Activated T-cell treated with anti-CD3 and anti-CD28 coated beads for 24 hours (primary cell): ENCODE measurements around the gene SP3.
A peak's percentile ranks its signal among the peaks of the same experiment; 100 is the strongest.

ENCODE experiments used
- DNase-seq: peaks from one replicate; pipeline ENCODE4 v3.0.0-alpha.2; 2020; ENCODE audit warnings: low read depth

SP3 gene

DNA sequence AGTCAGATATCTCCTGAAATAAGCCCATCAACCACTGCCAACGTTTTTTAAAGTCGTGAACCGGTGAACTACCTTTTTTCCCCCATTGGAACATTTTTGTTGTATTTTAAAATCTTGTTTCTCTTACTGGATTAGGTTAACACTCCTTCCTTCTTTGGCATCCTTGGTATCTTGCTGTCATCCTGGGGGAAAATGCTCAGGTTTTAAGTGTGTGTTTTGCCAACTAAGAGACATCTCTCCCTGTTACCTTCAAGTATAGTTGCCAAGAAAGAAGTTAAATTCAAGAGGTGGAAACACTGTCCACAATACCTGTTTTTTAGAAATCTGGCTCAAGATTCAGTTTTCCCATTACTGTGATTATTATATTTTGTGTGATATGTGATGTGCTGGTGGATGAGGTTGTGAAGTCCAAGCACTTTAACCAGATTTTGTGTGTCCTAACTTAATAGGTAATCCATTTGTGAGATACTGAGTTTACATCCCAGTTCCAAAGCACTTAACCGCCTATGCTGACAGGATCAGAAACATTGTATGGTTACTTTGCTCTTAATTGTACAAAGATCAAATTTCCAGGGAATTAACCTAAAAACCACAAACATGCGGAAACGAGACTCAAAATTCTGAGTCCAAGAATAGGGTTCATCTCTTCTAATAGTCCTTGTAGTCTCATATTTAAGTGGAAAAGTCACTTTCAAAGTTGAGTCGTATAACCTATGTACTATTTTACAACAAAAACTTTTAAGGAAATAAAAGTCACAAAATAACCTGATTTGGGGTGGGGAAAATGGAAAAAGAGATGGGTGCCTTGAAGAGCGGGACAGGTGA lies 1.3 kb upstream of the SP3 start:
- no peak for DNase-seq

DNA sequence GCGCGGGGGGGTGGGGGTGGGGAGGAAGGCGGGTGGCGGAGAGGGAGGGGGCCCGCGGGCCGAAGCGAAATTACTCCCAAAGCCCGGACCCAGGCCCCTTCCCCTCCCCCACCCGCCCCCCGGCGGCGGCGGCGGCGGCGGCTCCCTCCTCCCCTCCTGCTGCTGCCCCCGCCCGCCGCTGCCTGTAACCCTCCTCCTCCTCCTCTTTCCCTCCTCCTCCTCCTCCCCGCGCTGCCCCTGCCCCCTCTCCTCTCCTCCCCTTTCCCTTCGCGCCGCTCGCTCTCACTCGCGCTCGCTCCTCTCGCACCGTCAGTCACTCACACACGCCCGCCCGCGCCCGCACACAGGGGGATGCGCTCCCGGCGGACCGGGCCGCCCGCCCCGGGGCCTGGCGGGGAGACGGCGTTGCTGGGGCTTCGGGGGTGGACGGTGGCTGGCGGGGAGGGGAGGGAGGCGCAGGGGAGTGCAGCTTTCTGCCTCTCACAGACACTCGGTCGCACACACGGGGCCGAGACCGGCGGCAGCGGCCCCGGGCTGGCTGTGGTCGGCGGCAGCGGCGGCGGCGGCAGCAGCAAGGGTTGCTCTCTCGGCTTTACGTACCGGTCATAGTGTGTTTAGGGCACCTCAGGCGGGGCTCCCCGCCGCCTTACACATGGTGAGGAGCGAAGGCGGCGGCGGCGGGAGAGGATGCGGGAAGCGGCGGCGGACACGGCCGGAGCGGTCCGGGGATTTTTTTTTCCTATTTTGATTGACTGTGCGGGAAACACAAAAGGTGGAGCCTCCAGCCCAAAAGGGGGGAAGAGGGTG lies 405 bp downstream of the SP3 start:
- peak; percentile 78 for DNase-seq

DNA sequence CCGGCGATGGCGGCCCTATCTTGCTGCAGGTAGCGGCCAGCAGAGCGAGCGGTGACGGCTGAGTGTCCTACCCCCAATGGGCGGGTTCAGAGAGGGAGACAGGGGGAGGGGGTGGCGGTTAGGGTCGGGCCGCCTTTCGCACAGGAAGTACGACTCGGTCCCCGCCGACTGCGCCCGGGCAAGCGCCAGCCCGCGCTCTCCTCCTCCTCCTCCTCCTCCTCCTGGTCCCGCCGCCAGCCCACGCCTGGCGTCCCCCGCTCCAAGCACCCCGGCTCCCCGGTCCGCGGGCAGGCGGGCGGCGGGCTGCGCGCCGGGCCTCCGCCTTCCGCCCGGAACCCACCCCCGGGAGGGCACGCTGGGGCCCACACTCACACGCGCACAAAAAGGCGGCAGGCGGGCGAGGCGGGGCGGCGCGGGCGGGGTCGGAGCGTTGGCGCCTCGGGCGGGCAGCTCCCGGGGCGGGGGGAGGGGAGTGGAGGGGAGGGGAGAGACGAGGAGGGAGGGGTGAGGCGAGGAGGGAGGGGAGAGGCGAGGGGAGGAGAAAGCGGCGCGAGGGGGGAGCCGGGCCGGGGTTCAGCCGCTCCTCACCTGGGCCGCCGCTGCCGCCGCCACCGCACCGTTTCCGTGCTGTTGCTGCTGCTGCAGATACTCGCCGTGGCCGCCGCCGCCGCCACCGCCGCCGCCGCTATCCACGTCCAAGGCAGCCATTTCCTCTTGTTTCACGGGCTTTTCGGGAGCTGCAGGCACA lies 1.2 kb downstream of the SP3 start:
- DNase-seq: peak; percentile 89

DNA sequence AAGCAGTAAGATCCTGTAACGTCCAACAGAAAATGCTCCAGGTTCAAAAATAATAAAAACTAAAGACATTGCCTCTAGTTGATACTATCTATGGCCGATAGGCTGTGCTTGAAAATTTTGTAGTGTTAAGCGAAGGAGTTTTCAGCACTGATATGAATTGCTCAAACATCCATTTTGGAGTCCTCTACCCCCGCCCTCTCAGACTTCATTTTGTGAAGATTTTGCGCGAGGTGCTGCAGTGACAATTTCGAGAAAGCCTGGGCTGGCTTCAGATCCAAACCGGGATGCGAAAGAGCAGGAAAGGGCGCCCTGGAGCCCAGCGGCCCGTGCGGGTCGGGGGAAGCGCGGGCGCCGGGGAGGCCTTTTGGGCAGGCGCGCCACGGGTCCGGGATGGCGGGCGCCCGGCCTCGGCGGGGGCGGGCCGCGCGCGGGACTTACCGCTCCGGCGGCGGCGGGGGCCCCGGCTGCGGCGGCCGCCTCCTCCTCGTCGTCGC lies 1.8 kb downstream of the SP3 start:
- DNase-seq: peak; percentile 52

DNA sequence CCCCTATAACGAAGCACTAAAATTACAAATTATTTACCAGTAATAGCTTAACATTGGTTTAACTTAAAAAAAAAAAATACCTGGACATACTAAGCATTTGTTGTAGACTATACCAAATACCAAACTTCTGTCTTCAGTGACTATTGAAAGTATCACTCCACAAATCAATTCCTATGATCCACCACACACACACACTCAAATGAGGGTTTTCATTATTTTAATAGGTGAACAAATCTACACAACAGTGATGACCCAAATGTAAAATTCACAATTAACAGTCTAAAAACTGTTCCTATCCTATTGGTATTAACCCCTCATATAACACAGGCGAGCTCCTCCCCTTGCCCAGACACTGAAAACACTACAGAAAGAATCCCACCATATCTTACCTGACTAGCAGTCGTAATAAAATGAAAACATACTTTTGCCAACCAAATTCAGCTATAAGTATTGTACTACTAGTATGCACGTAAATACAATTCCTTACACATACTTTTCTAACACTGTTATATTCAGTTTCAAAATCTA lies 2.5 kb downstream of the SP3 start:
- no peak for DNase-seq

DNA sequence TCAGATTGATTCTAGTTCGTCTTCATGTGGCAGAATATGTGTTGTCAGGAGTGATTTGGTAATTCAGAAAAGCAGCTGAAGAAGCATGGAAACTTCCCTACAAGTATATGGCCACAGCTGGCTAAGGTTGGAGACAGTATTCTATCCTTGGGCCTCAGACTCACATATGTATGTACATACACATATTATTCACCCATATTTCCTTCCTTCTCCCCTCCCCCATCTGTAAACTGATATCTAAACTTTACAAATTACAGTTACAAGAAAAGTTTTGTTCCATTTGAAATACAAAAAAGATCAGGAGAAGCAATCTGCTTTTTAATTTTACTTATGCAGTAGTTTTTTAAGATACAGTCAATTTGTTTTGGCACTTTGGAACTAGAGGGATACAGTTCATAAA lies 3.1 kb downstream of the SP3 start:
- DNase-seq: no peak

DNA sequence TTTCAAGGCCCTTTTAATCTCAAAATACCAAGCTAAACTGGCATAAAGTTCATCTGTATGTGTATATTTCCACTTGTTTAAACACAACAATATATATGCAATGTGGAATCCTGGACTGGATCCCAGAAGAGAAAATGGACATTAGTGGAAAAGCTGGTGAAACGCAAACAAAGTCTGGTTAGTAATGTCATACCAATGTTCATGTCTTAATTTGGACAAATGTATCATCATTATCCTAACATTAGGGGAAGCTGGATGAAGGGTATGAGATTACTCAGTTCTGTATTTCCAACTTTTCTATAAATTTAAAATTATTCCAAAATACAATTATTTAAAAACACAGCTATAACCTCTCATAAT lies 3.8 kb downstream of the SP3 start:
- no peak for DNase-seq

DNA sequence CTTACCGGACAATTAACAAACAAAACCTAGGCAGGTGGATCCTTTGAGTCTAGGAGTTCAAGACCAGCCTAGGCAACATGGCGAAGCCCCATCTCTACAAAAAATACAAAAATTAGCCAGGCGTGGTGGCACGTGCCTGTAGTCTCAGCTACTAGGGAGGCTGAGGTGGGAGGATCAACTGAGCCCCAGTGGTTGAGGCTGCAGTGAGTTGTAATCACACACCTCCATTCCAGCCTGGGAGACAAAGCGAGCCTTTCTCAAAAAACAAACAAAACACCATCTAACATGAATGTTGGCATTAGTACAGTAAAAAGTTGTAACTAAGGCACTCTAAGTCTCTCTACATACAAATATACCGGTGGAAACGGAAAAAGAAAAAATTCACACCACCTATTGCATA lies 5.3 kb downstream of the SP3 start:
- no peak for DNase-seq

DNA sequence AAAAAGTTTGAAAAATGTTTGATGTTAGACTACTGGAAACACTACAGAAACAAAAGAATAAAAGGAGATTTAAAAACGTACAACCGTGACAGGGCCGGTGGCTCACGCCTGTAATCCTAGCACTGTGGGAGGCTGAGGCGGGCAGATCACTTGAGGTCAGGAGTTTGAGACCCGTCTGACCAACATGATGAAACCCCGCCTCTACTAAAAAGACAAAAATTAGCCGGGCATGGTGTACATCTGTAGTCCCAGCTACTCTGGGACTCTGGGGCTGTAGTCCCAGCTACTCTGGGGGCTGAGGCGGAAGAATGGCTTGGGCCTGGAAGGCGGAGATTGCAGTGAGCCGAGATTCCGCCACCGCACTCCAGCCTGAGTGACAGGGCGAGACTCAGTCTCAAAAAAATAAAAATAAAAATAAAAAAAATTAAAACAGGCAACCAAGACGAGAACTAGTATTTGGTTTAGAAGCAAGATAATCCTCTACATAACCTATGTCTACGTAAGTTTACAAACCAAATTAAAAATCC lies 5.8 kb downstream of the SP3 start:
- no peak for DNase-seq

DNA sequence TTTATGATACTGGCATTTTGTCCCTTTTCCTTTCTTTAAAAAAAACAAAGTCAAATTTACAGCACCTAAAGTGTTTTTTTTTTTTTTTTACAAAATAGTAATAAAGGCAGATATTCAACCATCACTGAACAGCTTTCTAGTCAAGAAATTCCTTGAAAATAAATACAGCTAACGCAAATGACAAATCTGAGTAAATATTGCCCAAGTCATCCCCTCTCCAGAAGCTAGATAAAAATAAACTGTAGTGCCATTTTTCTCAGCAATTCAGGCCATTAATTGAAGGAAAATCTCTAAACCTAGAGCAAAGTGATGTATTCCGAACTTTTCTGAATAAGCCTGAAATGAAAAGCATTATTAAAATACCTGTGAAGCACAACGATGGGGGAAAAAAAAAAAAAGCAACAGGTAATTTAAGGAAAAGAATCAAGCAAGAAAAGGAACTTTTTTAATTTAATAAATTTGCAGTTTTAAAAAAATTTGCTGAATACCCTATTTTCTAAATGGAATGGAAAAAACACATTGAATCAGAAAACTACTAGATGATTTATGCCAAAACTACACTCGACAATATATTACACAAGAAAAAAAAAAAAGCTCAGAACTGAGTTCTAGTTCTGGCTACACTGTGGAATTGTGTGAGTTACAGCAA lies 6.9 kb downstream of the SP3 start:
- no peak for DNase-seq

DNA sequence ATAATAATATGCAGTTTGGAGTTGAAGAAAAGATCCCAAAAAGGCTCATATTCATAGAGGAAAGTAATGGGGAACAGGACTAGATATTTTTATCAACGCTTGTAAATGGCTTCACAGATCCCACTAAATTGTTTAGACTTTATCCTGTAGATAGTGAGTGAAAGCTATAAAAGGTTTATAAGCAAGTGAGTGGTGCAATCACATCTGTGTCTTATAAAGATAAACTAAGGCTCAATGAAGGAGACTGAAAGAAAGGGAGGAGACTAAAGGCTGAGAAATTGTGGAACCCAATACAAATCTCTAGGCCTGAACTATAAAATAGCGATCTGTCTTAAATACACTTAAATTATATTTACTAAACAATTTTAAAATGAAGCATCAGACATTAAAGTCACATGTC lies 7.7 kb downstream of the SP3 start:
- no peak for DNase-seq

DNA sequence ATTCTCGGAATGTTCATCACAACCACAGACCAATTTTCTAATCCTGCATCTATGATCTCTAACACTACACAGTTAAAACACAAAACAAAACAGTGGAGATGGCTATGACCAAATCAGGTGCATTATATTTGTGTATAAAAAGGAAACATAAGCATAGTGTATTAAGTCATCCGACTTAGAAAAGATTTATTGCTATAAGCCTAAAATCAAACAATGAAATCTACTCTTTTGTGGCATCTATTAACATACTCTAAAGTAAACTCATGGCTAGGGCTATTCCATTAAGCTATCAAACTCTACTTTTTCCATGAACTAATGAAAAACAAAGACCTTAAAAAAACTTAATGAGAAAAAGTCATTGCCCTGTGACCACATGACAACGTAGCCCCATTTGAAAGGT lies 8.7 kb downstream of the SP3 start:
- no peak for DNase-seq

DNA sequence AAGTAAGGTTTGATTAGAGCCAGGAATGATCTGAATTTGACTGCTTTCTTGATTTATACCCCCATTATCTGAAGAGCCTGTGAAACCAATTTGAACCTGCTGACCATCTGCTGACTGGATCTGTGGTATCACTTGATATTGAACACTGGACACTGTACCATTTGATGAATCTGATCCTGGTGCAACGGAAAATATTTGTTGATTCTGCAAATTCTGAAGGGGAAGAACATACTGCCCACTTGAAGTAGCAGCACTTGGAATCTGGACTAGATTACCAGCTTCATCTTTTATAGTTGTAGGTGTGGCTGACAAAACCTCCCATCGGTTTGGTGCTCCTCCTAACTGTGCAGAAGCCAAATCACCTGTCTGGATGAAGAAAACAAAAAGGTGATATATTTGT lies 9.3 kb downstream of the SP3 start:
- DNase-seq: no peak

DNA sequence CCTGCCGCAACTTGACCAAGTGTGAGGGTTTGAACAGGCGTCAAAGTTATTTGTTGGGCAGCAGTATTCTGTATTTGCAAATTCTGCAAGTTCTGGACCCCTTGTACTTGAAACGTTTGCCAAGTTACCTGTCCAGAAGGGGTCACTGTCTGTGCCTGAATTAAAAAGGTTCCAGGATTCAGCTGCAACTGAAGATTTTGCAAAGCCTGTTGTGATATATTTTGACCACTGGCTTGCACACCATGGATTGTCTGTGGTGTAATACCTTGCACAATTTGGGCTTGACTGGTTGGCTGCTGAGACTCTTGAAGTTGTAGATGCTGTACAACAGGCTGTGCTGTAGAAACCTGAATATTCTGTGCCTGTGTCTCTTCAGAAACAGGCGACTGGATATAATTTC lies 10.2 kb downstream of the SP3 start:
- DNase-seq: no peak

DNA sequence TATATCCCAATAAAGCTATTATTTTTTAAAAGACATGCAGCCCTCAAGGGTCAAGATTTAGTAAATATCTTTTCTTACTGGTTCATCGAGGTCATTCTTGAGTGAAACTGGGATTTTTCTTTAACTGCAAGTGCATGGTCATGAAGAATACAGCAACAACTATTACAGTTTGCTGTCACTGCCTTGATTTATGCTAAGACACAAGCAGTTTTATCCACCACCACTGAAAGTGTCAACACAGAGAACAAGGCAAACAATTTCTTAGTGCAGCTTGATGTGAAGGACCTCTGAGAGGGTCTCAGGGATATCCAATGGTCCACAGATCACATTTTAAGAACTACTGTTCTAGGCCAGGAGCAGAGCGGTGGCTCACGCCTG lies 12.1 kb downstream of the SP3 start:
- no peak for DNase-seq

DNA sequence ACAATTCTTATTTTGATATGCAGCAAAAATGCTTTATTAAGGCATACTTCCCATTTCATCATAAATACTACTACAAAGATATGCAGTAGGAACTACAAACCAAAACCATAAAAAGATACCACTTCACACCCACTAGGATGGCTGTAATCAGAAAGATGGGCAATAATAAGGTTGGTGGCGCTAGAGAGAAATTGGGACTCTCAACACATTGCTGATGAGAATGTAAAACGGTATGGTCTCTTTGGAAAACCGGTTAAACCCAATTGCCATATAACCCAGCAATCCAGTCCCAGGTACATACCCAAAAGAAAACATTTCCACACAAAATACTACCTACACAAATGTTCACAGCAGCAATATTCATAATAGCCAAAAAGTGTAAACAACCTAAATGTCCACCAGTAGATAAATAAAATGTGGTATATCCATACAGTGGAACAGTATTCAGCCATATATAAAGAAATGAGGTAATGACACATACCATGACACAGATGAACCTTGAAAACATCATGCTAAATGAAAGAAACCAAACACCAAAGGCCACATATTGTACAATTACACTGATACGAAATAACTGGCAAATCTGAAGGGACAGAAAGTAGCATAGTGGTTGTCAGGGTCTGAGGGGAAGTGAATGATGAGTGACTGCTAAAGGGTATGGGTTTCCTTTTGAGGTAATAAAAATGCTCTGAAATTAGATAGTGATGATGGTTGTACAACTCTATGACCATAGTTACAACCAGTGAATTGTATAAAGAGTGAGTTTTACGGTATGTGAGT lies 12.7 kb downstream of the SP3 start:
- DNase-seq: no peak

DNA sequence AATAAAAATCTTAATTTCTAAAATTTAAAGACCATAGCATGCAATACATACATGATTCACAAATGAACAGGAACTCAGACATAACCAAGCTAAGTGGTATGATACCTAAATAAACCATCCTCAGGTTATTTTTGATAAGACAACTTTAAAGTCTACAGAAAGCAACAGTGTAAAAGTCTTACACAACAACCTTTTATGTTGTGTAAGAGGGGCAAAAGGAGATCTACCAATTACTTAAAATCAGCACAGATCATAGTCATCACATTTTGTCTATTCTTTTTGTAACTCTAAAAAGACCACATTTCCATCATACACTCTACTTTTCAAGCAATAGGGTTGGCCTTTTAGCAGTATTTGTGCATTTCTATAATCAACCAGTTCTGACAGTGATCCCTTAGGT lies 16.3 kb downstream of the SP3 start:
- DNase-seq: no peak

DNA sequence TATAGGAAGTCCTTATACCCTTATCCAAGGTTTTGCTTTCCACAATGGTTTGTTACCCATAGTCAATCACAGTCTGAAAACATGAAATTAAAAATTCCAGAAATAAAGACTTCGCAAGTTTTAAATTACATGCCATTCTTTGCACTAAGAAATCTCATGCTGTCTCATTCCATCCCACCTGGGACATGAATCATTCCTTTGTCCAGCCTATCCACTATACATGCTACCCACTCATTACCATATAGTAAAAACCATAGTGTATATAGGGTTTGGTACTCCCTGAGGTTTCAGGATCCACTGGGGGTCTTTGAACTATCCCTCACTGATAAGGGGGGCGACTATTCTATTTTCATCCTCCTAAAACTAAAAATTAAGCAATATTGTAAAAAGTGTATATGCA lies 17.0 kb downstream of the SP3 start:
- no peak for DNase-seq

DNA sequence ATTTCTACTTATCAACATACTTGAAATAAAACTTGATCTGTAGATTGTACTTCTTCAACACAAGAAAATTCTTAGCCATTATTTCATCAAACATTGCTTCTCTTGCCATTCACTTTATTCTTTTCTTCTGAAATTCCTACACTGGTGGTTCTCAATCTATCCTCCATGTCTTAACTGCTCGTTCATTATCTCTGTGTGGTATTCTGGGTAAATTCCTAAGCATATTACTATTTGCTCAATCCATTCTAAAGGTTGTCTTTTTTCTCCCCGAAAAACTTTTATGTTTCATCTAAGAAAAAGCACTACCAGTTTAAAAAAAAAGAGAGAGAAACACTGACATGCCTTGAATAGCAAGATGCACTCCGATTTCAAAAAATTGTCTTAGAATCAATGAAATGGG lies 18.0 kb downstream of the SP3 start:
- DNase-seq: no peak

DNA sequence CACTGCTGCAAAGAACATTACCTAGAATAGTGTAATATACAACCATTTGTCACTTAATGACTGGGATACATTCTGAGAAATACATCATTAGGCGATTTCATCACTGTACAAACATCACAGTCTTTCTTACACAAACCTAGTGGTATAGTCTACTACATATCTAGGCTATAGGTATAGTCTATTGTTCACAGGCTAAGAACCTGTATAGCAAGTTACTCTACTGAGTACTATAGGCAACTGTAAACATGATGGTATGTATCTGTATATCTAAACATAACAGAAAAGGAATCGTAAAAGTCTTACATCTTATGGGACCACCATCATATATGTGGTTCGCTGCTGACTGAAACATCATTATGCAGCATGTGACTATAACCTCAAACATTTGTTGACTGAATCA lies 21.4 kb downstream of the SP3 start:
- DNase-seq: no peak
